GM18511 (cell line): ENCODE measurements around the gene TWF2.

Source experiments
- ATAC-seq: cut with Tn5 transposase; IDR thresholded peaks from one replicate; pipeline ENCODE4 v1.9.1; 2021; ENCODE audit warnings: mild to moderate bottlenecking, moderate library complexity; ENCODE audit not compliant: unreplicated experiment

The TWF2 gene

GRCh38 chr3:52238193-52238760 lies 681 bp downstream of the TWF2 start:
- no peak for ATAC-seq

GRCh38 chr3:52237657-52238172 lies 1.2 kb downstream of the TWF2 start:
- ATAC-seq, result no peak

GRCh38 chr3:52237006-52237656 lies 1.8 kb downstream of the TWF2 start:
- ATAC-seq, result no peak

GRCh38 chr3:52236424-52236886 lies 2.5 kb downstream of the TWF2 start:
- ATAC-seq, result no peak

- ATAC-seq, result no peak
Observed at GRCh38 chr3:52234516-52235447, 4.2 kb downstream of the TWF2 start.

- ATAC-seq, result no peak
Observed at GRCh38 chr3:52233968-52234367, 5.0 kb downstream of the TWF2 start.

- no peak for ATAC-seq
Observed at GRCh38 chr3:52233108-52233591, 5.8 kb downstream of the TWF2 start.

GRCh38 chr3:52232279-52233107 lies 6.5 kb downstream of the TWF2 start:
- ATAC-seq, result no peak

- no peak for ATAC-seq
Observed at GRCh38 chr3:52231502-52232278, 7.3 kb downstream of the TWF2 start.

- no peak for ATAC-seq
Observed at GRCh38 chr3:52230889-52231499, 8.0 kb downstream of the TWF2 start.

- ATAC-seq, result no peak
Observed at GRCh38 chr3:52230461-52230860, 8.5 kb downstream of the TWF2 start.

GRCh38 chr3:52229656-52230055 lies 9.3 kb downstream of the TWF2 start:
- ATAC-seq, result no peak

GRCh38 chr3:52228751-52229291 lies 10.1 kb downstream of the TWF2 start:
- no peak for ATAC-seq

- ATAC-seq, result no peak
Observed at GRCh38 chr3:52228266-52228665, 10.7 kb downstream of the TWF2 start.

- ATAC-seq, result no peak
Observed at GRCh38 chr3:52227766-52228165, 11.2 kb downstream of the TWF2 start.

GRCh38 chr3:52227117-52227516 lies 11.8 kb downstream of the TWF2 start:
- no peak for ATAC-seq

GRCh38 chr3:52226229-52226817 lies 12.6 kb downstream of the TWF2 start:
- ATAC-seq, result peak; percentile 20

GRCh38 chr3:52225452-52226228 lies 13.3 kb downstream of the TWF2 start, which contains the start of gene TLR9:
Gene TLR9, minus strand, starts transcription at chr3:52225645. Its CDS starts 116 bp downstream, at chr3:52225529.
- peak; percentile 91 for ATAC-seq
